ENCODE data around the gene OTUD6A.

DNA sequence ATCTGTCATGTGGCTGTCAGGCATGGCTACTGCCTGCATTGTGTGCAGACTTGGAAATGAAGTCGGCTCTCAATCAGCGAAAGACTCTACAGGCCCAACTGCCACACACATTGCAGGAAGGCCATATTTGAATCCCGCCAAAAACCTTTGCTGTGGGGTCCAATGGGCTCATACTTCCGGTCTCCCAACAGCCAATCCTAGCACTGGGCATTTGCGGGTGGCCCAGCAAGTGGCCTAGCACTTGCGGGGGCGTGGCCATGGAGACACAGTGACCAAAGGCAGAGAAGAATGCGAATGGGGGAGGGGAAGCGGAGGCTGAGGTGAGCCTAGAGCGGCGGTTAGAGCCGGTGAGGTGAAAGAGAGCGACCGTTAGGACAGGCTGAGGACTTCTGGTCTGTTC lies at the start of gene OTUD6A:
- TF ChIP-seq, protein P1, sequence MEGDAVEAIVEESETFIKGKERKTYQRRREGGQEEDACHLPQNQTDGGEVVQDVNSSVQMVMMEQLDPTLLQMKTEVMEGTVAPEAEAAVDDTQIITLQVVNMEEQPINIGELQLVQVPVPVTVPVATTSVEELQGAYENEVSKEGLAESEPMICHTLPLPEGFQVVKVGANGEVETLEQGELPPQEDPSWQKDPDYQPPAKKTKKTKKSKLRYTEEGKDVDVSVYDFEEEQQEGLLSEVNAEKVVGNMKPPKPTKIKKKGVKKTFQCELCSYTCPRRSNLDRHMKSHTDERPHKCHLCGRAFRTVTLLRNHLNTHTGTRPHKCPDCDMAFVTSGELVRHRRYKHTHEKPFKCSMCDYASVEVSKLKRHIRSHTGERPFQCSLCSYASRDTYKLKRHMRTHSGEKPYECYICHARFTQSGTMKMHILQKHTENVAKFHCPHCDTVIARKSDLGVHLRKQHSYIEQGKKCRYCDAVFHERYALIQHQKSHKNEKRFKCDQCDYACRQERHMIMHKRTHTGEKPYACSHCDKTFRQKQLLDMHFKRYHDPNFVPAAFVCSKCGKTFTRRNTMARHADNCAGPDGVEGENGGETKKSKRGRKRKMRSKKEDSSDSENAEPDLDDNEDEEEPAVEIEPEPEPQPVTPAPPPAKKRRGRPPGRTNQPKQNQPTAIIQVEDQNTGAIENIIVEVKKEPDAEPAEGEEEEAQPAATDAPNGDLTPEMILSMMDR (IDR thresholded peaks at IDR 0.05 in 2 of 3, conservative IDR thresholded peaks at IDR 0.05 in 1 of 3; ENCODE audit: insufficient read depth in 2 of 3, low read depth in 1 of 3, low read length in 3 of 3) = no peak
- TF ChIP-seq TCF7 (IDR thresholded peaks at IDR 0.05; ENCODE audit: borderline replicate concordance) (no peak), YY1 (IDR thresholded peaks at IDR 0.05; ENCODE audit: borderline replicate concordance in 1 of 3, control insufficient read depth in 1 of 3, extremely low read depth in 1 of 3, insufficient read depth in 3 of 3, insufficient read length in 1 of 3, insufficient replicate concordance in 2 of 3, low read depth in 1 of 3, low read length in 2 of 3) (no peak), EZH2 (IDR thresholded peaks at IDR 0.05; ENCODE audit: borderline replicate concordance, low read depth, low read length) (no peak), FOXK2 (conservative IDR thresholded peaks at IDR 0.05 in 1 of 2, IDR thresholded peaks at IDR 0.05 in 1 of 2; ENCODE audit: low read depth in 2 of 2) (no peak), SAFB2 (IDR thresholded peaks at IDR 0.05; ENCODE audit: borderline replicate concordance, low read depth, low read length, severe bottlenecking) (no peak), JUN (IDR thresholded peaks at IDR 0.05; ENCODE audit: borderline replicate concordance, low read depth, low read length) (no peak), JUN (CRISPR knock-in tag; IDR thresholded peaks at IDR 0.05; ENCODE audit: borderline replicate concordance) (no peak)
- TF ChIP-seq, protein P2, sequence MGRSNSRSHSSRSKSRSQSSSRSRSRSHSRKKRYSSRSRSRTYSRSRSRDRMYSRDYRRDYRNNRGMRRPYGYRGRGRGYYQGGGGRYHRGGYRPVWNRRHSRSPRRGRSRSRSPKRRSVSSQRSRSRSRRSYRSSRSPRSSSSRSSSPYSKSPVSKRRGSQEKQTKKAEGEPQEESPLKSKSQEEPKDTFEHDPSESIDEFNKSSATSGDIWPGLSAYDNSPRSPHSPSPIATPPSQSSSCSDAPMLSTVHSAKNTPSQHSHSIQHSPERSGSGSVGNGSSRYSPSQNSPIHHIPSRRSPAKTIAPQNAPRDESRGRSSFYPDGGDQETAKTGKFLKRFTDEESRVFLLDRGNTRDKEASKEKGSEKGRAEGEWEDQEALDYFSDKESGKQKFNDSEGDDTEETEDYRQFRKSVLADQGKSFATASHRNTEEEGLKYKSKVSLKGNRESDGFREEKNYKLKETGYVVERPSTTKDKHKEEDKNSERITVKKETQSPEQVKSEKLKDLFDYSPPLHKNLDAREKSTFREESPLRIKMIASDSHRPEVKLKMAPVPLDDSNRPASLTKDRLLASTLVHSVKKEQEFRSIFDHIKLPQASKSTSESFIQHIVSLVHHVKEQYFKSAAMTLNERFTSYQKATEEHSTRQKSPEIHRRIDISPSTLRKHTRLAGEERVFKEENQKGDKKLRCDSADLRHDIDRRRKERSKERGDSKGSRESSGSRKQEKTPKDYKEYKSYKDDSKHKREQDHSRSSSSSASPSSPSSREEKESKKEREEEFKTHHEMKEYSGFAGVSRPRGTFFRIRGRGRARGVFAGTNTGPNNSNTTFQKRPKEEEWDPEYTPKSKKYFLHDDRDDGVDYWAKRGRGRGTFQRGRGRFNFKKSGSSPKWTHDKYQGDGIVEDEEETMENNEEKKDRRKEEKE (IDR thresholded peaks at IDR 0.05; ENCODE audit: borderline replicate concordance in 1 of 2, control insufficient read depth in 1 of 2, low read depth in 2 of 2, low read length in 1 of 2) = no peak
- TF ChIP-seq, protein P3, sequence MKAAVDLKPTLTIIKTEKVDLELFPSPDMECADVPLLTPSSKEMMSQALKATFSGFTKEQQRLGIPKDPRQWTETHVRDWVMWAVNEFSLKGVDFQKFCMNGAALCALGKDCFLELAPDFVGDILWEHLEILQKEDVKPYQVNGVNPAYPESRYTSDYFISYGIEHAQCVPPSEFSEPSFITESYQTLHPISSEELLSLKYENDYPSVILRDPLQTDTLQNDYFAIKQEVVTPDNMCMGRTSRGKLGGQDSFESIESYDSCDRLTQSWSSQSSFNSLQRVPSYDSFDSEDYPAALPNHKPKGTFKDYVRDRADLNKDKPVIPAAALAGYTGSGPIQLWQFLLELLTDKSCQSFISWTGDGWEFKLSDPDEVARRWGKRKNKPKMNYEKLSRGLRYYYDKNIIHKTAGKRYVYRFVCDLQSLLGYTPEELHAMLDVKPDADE (conservative IDR thresholded peaks at IDR 0.05; ENCODE audit: control insufficient read depth, low read depth, low read length) = no peak
